Urothelium cell line (cell line): ENCODE results near the gene TUBA8.
"Not testable (repeated sequence)": the region's sequence is repeated elsewhere in the genome, so short reads cannot be mapped to it uniquely, and the experiment has no call there.

Experiments
- DNase-seq: peaks from one replicate; pipeline ENCODE4 v3.0.0; 2011; ENCODE audit warnings: low spot score, mixed read lengths
- FAIRE-seq: peaks from 2 replicates; lab custom pipeline; 2011; peaks lifted over from hg19 to GRCh38; lab: Jason Lieb, UNC

TUBA8 gene

DNA sequence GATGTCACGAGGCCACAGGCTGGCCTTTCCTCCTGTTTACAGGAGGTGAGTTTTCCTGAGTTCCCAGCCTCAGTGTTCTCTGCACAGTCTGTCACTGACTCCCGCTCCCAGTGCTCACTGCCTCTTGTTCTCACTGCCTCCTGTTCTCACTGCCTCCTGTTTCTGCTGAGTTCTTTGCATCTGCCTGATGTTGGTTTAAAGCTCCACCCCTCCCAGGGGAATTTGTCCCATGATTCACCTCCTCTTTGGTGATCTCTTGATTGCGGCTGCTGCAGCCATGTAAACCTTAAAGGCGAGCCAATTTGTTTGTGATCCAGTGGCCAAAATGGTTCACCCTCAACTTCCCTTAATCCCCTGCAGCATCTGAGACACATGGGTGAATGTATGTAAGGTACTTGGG lies 6.0 kb upstream of the TUBA8 start:
- FAIRE-seq: no peak
- no peak for DNase-seq

- FAIRE-seq, DNase-seq: not testable (repeated sequence)
Observed at GRCh38 chr22:18105981-18106380, 4.6 kb upstream of the TUBA8 start.

- not testable (repeated sequence) for DNase-seq, FAIRE-seq
Observed at GRCh38 chr22:18106550-18107341, 3.9 kb upstream of the TUBA8 start.

GRCh38 chr22:18108187-18108586 lies 2.4 kb upstream of the TUBA8 start:
- DNase-seq (no peak), FAIRE-seq (no peak)

GRCh38 chr22:18109410-18110193 lies 1.0 kb upstream of the TUBA8 start:
- FAIRE-seq (no peak), DNase-seq (no peak)

DNA sequence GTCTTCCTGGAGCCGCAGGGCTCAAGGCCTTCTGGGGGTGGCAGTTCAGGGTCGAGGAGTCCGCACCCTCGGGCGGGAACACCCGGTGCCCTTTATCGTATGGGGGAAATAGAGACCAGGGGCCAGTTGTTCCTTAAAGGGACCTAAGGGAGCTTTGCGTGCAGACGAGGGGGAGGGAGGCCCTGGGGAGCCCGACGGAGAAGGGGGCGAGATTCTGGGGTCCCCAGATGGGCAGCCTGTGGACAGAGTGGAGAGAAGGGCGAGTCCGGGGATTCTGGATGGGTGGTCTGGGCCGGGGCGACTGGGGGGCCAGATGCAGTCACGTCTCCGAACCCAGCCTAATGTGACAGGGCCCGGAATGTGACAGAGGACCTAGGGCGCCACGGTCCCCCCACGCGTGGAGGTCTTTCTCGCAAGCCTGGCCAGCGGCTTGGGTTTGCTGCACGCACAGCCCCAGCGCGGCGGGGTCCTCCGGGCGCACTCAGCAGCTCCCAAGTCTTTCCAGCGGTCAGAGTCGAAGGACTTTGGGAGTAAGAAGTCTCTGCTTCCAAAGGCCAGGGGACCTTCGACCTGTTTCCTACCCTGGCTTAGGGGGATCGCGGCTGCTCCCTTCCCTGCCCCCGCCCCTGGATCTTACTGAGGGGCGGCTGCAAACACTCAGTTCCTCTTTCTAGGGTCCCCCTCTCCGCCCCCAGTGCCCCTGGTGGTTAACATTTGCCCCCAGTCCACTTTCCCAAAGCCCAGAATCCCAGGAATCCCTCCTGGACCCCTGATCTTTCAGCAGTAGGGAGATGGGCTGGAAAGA lies 547 bp downstream of the TUBA8 start:
- FAIRE-seq: no peak
- no peak for DNase-seq

DNA sequence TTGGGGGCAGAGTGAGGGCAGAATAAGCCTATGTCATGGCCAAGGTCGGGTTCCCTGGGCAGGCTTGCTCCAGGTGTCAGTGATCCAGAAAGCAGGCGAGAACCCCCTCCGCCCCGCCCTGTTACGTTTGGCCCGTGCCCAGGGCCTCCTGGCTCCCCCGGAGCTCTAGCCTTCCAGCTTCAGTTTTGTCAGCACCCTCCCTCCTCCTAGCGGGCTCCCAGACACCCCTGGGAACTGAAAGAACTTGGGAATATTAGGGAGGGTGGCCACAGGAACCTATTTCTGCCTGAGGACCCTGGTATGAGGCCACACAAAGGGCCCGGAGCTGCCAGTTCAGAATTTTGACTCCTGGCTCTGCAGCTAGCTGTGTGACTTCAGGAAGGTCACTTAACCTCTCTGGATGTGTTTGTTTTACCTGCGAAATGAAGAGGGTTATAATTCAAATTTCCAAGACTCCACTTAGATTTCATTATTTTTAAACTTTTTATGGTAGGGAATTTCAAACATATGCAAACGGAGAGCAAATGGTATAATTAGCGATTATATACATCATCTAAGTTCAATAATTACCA lies 1.2 kb downstream of the TUBA8 start:
- FAIRE-seq: no peak
- no peak for DNase-seq

- DNase-seq (no peak), FAIRE-seq (no peak)
Observed at GRCh38 chr22:18112440-18112839, 1.8 kb downstream of the TUBA8 start.

- DNase-seq (no peak), FAIRE-seq (no peak)
Observed at GRCh38 chr22:18113680-18114394, 3.2 kb downstream of the TUBA8 start.

DNA sequence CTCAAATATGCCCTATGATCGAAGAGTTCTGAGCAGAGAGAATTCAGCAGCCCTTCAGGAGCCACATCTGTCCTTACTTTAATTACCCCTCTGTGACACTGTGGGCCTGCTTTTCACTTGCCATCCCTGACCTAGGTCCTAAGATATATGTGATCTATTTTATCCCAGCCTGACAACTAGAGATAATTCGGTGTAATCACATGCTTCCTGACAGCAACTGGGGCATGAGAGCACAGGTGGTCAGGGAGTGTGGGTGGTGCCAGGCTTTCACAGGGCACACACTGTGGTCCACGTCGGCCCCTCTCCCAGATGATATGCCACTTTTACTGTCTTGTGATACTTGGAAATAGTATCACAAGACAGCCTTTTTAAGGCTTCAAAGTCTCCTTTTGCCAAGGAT lies 3.9 kb downstream of the TUBA8 start:
- DNase-seq: no peak
- no peak for FAIRE-seq

GRCh38 chr22:18114976-18115652 lies 4.5 kb downstream of the TUBA8 start:
- FAIRE-seq (no peak), DNase-seq (no peak)

DNA sequence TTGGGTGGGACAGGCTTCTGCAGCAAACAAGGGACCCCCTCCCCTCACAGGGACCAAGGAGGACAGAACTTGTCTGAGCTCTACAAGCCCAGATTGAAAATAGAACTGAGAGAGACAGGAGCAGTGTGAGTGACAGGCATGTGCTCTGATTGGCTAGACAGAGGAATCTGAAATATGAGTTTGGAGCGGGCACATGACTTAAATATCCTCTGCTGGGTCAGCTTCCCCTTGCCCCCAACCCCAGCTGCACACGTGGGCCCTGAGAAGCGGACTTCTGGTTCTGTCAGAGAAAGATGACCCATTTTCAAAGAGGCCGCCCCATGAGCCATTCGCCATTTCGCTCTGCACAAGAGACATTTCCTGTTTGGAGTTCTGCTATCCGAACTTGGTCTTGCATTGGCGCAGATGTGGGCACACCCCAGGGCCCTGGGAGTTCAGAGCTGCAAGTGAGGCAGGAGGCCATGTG lies 5.3 kb downstream of the TUBA8 start:
- DNase-seq (no peak), FAIRE-seq (no peak)

- FAIRE-seq: no peak
- no peak for DNase-seq
Observed at GRCh38 chr22:18116634-18117033, 6.0 kb downstream of the TUBA8 start.

DNA sequence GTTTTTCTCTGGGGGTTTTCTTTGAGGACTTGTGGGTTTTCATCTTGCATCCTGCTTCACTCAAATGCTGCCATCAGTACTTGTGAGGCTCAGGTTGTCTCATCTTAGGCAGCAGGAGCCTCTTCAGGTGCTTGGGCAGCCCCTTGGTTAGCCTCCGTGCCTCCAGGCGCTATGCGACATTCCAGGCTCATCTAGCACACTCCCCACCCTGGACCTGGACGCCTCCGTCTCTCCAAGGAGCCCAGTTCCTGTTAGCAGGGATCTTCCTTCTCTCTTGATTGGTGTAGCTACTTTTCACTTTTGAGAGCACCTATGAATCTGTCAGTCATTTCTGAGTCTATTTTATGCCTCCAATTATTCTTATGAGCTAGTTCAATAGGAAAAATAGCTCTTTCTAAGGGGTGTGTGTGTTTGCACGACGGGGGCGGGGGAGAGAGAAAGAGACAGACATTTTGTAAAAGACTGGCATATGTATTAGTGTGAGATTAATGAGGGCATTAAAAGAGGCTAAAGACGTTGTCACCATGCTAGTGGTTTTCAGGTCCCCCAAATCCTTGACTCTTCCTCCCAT lies 7.8 kb downstream of the TUBA8 start:
- DNase-seq (no peak), FAIRE-seq (no peak)

DNA sequence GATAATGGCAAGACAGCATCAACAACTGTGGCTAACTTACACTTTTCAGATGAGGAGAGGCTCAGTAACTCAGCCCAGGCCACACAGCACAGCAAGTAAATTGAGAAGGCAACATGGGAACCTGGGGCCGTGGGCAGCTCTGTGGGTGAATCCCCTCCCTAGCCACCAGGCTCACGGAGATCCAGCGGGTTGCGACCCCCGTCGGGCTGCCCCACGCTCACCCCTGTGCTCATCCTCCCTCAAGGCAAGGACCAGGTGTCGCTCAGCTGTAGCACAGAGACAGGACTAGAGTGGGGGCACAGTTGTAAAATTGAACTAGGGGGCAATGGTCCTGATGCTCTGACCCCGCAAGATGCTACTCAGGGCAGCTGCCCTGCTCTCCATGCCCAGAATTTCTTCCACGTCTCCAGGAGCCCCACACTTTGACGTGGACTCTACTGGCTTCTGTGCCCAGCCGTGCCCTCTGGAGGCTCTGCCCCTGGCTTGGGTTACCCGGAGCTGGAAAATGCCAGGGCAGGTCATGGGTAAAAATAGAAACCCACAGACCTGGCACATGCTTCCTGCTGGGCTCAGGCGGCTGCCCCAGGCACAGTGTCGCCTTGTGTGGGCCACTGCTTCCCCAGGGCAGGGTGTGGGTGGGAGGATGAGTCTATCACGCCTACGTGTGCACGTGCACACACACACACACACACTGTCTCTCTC lies 9.0 kb downstream of the TUBA8 start:
- DNase-seq: no peak

GRCh38 chr22:18120857-18121256 lies 10.2 kb downstream of the TUBA8 start:
- DNase-seq (no peak), FAIRE-seq (no peak)

More for the DNA sequence above, 9.0 kb downstream of the TUBA8 start:
- FAIRE-seq: no peak

DNA sequence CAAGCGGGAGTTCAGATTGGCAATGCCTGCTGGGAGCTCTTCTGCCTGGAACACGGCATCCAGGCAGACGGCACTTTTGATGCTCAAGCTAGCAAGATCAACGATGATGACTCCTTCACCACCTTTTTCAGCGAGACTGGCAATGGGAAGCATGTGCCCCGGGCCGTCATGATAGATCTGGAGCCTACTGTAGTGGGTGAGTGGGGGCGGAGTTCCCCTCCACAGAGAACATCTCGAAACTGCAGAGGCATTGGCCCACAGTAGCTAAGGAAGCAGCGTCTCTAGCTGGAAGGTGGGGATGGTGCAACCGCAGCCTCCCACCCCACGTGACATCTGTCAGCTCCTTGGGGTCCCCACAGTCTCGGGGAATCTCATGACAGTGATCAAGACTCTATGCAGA lies 10.9 kb downstream of the TUBA8 start:
- no peak for DNase-seq
- no peak for FAIRE-seq

GRCh38 chr22:18121954-18122554 lies 11.4 kb downstream of the TUBA8 start:
- no peak for FAIRE-seq

More at GRCh38 chr22:18121954-18122554, 11.4 kb downstream of the TUBA8 start:
- no peak for DNase-seq
